SHP77 treated with DMSO at 0.1 percent for 48 hours (cell line): ENCODE data around the gene LRMDA.

Source experiments
- DNase-seq: peaks from one replicate; lab custom pipeline; 2025; lab: John Stamatoyannopoulos, UW

LRMDA gene

DNA sequence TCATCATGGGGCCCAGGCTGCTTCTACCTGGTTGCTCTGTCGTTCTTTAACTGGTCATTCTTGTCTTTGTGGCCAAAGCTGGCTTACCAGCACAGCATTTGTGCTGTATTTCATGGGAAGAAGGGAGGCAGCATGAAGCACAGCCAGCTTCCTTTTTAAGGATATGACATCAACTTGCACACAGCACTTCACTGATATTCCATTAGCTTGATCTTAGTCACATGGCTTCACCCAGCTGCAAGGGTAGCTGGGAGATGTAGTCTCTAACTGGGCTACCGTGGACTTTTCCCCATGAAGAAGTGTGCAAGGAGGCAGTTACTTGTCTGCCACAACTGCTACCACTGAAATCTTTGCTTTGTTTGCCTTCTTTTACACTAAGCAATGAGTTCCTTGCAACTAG, 525.2 kb downstream of the LRMDA start:
- DNase-seq, result no peak

DNA sequence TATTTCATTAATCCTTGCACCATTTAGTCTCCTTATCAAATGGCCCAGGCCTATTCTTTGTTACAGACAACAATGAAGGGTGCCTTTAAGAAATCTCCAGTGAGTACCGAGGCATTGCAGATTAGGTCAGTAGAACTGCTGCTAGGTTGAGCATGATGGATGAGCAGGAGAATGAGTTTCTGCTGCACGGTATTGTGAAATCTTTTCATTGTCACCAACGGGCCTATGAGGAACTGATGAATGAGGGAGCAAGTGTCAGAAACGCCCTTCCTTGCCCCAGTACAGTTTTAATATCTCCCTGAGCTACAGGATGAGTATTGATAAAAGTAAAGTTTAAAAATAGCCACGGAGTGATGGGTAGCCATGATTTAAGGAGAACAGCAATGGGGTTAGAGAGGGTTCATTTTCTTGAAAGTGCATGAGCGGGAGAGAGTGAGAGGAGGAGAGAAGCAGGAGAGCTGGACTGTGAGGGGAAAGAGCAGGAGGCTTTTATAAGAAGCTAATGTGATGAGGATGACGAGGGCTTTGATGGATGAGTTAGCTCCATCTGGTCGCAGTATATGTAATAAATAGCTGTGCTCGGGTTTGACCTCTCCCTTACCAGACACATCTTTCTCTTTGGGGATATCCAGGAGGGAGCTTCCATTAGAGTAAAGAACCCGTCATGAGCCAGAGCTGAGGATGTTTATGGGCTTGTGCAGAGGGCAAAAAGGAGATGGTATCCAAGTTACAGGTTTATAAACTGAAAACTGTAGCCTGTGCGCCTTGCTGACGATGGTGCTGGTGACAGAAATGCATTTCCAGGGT, 526.1 kb downstream of the LRMDA start:
- no peak for DNase-seq

DNA sequence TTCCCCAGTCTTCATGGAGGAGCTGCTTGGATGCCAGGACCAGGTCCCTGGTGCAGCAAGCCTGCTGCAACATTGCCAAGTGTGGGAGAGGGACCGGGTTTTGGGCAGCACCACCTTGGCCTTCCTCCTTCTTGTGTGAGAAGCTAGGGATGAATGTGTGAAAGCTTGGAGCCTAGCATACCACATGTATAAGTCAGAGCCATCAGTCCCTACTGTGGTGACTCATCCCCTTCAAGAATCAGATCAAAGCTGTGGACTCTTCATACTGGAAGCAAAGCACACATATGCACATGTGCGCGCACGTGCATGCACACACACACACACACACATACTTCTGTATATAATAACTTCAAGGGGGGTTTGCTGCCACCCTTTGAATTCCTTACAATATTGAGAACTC, 527.8 kb downstream of the LRMDA start:
- DNase-seq, result no peak

DNA sequence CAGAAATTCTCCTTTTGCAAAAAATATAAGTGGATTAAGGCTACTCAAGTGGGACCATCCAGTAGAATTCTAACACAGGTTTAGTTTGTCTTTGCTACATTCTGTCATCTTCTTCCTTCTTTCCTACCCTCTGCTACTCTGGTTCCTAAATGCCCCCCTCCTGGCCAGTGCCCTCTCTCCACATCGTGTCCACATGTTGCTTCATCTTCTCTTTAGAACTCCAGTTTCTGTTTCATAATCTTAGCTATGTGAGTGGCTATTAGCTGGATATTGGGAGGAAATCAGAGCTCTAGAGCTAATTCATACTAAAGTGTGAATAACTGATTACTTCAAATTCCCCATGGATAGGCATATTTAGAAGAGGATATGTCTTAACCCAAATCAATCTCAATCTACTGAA, 528.5 kb downstream of the LRMDA start:
- DNase-seq, result no peak

DNA sequence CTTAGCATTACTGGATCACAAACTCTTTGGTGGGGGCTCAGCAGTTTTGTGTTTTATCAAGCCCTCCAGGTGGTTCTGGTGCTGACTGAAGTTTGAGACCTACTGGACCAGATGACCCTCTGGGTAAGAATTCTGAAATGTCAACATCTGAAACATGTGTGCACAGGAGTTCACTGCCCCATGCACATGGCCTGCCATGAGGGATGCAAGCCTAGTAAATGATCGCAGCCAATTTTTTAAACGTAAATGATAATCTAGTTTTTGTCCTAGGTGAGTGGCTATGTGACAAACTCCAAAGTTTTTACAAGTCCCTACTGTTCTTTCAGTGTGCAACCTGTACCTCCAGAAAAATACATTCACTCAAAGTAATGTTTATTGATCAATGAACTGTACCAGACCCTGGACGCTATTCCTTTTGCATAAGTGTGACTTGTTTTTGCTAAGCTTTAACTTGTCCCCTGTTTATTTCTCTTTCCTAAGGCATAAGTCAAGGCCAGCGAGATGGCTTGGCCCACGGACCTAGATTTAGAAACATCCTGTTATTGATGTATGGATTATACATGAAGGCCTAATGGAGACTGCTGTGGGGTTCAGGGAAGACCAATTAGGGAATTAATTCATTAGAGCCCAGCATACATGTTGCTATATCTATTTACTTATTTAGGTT, 531.1 kb downstream of the LRMDA start:
- DNase-seq, result no peak

DNA sequence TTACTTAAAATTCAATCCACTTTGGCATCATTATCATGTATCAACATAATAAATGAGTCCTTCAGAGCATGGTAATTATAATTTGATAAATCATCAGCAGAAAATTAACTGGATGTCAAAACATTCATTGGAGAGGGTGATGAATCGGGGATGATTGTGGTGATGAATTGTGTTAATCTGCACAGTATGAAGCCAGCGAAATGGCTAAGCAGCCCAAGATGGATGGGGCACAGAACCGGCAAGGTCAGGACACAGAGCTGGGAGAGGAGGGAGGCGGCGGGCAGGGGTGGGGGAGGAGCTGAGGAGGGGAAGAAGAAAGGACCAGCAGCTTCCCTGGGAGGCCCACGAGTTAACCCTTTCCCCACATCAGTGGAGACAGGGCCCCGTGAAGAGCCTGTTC, 536.1 kb downstream of the LRMDA start:
- DNase-seq, result no peak

DNA sequence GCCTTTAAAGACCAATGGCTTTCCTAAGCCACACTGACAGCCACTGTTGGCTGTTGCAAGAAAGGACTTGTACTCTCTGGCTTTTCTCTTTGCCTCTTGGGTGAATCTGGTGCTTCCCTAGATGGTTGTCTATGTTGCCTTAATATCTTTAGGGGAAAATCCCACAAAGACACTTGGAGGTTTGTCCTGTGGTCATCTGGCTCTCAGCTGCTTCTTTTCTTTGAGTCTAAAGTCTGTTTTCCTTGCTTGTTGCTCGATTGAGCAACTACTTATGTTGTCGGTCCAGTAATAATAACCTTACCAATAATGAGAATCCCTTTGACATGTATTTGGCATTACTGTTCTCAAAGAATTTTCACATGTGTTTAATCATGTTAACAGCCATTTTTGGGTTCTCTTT, 537.6 kb downstream of the LRMDA start:
- no peak for DNase-seq

DNA sequence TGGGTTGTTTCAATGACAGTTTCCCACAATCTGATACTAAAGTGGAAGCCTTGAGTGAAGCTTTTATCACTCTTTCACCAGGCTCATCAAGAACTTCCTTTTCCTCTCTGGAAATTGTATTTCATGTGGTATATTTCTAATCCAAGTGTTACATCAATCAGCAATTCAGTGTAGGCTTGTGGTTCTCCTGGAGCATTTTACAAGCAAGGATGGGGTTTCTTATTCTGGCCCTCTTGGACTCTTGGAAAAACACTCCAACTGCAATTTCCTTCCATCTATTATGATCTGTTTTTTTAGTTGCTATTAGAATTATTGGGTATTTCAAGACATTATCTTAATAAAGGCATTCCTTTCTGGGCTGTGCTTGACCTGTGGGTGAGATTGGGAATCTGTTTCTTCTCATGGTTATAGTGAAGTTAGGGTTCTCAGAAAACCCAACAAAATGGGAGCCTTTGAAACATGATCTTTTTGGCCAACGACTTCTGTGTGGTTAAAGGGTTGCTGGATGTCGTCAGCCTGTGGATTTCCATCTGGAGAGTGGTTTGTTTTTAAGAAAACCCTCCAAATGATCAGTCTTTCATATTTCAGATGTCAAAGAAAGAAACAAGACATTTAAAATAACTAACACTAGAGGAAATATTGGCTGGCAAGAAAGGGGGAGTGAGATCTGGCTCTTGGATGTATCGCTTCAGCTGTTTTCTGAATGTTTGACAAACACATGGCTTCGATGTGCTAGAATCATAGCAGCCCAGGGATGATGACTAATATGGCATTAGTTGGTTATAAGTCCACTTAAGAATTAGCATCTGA, 540.2 kb downstream of the LRMDA start:
- no peak for DNase-seq

DNA sequence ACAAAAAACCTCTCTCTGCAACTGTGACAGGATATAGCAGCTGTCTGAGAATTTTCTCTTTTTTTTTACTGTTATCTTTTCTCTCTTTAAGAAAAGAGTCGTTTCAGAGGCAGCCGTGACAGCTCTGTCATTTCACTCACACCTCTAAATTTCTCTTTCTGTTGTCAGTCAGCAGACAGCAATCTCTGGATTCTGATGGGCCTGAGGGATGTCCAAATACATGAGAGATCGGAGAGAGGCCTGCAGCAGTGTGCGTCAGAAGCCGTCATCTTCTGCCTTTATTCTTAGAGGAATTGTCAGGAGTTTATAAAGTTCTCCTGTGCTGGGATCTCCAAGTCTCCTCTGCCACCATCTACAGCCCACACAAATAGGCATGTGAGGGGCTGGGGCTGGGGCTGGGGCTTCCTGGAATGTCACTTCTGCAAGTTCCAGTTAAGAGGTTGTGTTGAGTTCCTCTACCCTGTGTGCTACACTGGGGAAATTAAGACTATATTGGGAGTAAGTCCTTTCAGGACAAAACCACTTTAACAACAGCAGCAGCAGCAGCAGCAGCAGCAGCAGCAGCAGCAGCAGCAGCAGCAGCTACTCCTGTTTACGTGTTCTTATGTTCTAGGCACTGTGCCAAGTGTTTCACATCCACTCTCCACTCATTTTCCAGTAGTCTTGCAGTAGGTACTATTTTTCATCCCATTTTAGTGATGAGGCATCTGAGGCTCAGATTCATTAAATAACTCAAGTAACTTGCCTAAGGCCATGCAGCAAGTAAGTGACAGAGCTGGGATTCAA, 541.3 kb downstream of the LRMDA start:
- DNase-seq, result no peak

DNA sequence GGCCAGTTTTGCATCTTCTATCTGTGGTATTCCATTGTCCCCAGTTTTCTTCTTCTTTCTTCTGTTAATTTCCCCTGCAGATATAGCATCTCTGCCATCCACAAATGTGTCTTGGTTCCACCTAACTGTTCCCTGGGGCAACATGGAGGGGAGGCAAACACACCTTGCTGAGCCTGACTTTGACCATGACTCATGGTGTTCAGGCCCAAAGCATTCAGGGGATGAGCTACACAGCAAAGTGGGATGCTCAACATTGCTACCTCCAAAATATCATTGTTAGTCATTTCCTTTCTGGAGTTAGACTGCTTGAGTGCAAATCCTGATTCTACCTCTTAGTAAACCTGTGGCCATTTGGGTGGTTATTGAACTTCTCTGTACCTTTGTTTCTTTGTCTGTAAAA, 542.7 kb downstream of the LRMDA start:
- no peak for DNase-seq

DNA sequence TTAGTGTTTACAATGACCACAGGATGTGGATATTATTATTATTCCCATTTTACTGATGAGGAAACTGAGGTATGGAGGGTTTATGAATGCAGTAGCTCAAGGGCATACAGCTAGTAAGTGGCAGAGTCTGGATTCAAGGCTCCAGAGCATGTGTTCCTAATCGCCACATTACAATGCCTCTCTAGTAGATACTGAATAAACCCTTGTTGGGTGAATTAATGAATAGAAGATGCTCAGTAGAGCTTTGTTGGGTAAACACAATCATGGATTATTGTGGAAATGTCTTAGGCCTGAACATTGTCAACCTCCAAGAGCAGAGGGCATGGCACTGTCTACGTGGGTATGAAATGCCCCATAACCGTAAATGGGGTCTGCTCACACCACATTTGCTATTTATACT, 545.3 kb downstream of the LRMDA start:
- no peak for DNase-seq

DNA sequence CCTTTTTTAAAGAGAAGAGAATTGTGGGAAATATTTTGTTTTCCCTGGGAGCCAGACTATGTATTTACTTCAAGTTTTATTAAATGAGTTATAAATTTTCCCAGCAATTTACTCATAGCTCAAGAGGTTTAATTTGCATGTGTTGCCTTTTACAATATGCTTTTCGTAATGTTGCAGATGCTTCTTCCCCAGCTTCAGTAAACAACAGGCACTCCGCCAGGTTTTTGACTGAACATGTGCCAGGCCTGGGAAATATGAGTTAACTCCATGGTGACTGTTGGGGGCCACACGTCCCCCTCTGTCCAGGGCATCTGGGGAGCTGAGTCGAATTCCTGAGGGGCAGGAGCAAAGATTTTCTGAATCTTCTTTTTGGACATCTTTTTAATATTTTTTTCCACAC, 545.7 kb downstream of the LRMDA start:
- DNase-seq, result no peak

DNA sequence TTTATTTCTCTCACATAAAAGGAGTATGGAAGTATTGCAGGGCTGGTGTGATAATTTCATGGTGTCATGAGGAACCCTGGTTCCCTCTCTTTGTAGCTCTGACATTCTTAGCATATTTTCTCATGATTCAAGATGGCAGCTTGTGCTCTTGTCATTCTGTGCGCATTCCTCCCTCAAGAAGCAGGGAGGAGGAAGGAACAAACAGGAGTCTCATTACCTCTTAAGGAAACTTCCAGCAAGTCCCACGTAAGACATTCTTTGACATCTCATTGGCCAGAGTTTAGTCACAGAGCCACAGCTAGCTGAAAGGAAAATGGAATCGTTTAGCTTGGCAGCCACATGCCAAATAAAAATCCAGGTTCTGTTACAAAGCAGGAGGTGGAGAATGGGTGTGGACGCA, 546.8 kb downstream of the LRMDA start:
- DNase-seq, result no peak

DNA sequence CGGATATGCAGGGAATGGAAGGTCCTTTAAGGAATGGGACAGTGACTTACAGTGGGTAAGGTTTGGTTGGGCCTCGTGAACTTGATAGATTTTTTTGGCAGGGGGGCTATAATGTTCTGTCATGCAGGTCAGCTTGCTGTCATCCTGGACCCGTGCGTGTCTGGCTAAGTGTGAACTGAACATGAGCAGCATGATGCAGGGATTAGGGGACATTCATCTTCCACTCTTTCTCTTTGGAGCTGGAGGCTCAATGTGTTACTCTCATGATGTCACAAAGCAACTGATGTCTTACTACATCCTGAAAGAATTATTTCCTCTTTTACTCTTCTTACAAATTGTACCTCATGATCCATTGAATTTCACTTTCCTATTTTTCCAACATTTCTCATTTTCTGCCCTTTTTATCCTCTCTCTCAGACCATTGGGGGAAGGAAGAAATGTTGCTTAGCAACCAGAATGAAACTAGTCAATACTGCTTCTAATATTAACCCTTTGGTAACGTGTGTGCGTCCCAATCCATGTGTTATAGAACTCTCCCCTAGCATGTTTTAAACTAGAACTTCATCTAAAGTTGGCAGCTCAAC, 549.1 kb downstream of the LRMDA start:
- no peak for DNase-seq

DNA sequence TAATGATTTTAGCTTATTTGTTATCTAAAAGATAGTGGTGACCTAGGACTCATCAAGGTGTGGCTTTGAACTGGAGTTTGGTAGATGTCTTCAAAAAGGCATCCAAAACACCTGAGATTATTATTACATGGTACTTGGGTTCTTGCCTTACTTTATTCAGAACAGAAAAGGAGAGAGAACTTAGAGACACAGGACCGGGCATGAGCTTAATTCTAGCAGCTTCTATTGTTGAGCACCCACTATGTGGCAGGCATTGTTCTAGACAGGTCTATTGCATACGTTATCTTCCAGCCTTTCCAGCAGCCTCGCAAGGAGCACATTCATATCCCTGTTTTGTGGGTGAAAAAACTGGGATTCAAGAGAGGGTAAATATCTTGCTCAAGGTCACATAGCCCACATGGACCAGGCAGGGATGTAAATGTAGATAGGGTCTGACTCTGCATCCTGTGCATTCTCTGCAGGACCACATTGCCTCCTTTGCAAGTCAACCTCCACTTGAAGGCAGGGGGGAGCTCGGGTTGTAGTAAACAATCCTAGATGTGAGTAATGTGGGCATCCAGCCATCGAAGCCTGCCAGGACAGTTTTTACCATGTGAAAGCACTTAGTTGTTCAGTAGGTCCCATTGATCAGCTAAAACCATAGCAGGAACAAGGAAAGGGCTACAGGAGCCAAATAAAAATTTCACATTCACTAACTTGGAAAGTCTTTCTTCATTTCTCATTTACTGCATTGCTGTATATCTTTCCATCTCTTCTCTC, 551.4 kb downstream of the LRMDA start:
- DNase-seq, result no peak

DNA sequence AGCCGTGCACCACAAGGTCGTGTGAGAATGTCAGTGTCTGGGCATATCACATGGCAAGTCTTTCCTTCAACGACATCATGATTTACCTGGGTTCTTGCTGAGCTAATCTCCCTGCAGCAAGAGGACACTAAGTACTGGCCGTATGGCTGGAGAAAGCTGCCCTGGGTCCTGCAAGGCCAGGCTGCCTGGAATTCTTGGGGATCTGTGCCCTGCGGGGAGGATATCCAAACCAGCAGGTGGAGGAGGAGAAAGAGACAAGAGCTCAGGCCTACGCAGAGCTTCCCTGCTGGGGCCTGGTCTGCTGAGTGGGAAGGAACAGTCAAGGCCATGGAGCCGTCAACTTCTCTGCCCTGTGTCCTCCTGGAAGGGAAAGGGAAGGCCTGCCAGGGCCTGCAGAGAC, 552.6 kb downstream of the LRMDA start:
- no peak for DNase-seq

DNA sequence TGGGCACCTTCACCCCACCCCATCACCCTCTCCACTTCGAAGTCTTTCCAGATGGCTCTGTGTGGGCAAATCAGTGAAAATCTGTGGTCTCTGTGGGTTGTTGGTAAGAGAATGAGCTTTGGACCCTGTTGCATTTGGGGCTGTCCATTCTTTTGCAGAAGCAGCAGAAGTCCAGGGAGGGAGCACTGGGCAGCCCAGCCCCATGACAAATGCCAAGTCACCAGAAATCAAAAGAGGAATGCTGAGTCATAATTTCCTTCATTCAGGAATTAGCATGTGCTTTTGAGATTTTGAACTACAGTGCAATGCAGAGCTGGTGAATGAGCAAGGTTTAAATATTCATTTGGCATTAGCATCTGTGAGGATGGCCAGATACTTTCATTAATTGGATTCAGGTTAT, 556.2 kb downstream of the LRMDA start:
- DNase-seq, result no peak

DNA sequence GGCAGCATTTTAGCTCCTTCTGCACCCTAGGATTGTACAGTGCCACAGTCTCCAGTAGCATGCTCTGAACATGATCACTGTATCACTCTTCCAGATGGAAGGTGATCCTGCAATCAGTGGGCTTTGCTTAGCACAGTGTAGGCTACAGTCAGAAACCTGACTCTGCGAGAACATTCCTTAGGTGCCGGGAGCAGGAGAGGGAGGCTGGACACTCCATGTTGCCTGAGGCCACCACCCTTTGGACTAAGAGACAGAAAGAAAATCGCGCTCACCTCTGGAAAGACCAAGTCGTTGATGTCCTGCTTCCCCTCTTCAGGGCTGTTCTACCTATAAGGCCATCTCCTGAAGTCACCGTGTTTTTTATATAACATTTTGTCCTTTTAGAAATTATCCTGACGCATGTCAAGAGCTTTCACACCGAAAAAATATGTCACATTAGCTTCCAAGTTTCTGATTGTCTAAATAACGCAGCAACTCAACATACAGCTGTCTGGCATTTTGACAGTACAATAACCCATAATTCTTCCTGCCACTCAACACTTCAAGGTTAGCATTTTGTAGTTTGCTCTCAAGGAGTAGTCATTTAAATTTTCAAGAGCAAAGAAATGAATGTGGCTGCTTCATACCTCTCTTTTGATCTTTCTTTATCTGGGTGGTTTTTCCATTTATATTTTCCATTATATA, 563.1 kb downstream of the LRMDA start:
- no peak for DNase-seq

DNA sequence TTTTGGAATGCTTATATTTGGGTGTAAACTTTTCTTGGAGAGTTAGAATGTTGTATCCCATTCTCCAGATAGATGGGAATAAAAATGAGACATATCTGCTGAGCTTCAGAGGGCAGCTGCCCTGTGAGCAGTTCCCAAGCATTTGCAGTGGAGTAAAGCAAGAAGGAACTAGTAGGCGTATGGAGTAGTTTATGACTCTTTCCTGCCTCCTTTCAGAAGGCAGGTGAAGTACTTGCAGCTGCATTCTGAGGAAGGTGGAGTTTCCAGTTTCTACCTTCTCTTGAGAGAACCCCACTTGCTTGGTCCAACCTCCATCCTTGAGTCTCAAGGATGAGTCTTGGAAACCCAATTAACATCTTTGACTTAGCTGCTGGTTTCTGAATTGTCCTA, 563.6 kb downstream of the LRMDA start:
- no peak for DNase-seq

DNA sequence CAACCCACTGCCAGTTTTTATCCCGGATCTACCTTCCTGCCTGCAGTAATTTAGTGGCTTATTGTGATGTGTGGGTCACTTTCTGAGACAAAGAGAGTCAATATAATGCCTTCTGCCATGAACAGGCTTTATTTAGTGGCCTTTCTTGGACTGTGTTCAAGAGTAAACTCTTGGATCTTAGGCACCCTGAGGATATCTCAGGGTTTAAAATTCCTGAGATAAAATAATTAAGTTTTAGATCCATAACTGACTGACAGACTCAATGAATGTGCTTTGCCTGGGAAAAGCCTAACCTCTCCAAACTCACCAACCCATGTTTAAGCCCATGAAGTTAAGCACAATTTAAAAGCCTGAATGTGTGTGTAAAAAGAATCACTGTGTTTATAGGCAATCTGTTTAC, 564.3 kb downstream of the LRMDA start:
- no peak for DNase-seq

DNA sequence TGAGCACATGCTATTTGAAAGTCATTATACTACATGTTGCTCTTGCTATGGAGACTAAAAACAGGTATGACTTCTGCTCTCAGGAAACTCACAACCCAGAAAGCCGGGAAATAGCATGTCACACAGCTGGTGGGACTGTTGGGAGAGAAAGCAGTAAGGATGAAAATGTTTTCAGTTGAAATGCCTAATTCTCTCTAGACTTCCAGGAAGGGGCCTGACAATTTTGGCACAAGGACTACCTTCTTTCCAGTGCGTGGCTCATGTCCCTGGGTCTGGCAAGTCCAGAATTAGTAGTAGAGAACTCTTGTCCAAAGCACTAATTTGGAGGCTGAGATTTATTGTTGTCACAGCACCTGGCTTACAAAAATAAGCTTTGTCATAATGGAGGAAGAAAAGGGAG, 567.6 kb downstream of the LRMDA start:
- DNase-seq, result no peak
